CD4-positive, alpha-beta T cell treated with Interferon alpha-2 for 1 hour (primary cell): ENCODE measurements around the gene TTC27.
"Not testable (repeated sequence)": the region's sequence is repeated elsewhere in the genome, so short reads cannot be mapped to it uniquely, and the experiment has no call there.

Experiments used
- DNase-seq, 2 donors: peaks; one replicate each; pipeline ENCODE4 v3.0.0-alpha.2; 2020 to 2022

TTC27 gene

GRCh38 chr2:32720771-32721170 lies 92.9 kb downstream of the TTC27 start:
- no peak for DNase-seq

- no peak for DNase-seq
Observed at GRCh38 chr2:32721376-32721775, 93.5 kb downstream of the TTC27 start.

- DNase-seq, result no peak
Observed at GRCh38 chr2:32723467-32724079, 95.7 kb downstream of the TTC27 start.

DNA sequence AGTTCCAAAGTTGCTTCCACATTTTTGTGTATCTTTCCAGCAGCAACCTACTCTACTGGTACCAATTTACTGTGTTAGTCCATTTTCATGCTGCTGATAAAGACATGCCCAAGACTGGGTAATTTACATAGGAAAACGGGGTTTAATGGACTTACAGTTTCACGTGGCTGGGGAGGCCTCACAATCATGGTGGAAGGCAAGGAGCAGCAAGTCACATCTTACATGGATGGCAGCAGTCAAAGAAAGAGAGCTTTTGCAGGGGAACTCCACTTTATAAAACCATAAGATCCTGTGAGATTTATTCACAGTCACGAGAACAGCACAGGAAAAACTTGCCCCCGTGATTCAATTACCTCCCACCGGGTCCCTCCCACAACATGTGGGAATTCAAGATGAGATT lies 98.8 kb downstream of the TTC27 start:
- DNase-seq, result not testable (repeated sequence)

- no peak for DNase-seq
Observed at GRCh38 chr2:32727157-32727556, 99.3 kb downstream of the TTC27 start.

- DNase-seq, result not testable (repeated sequence)
Observed at GRCh38 chr2:32730958-32731357, 103.1 kb downstream of the TTC27 start.

DNA sequence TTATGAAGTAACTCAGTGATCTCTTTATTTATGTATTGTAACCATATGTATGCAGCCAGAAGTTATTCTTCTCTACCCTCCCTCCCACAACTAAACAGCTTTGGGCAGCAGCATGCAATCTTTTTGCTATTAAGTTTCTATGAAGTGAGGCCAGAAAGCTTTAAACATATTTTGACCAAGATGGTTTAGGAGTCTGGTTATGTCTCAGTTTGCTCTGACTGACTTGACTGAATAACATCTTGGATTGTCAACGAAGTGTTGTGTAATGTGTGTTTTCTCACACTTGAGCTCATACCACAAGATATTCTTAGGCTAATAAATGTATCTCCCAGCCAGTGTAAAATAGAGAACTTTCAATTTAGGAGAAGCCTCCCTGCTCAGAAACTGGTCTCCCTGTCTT lies 104.3 kb downstream of the TTC27 start:
- DNase-seq, result no peak

DNA sequence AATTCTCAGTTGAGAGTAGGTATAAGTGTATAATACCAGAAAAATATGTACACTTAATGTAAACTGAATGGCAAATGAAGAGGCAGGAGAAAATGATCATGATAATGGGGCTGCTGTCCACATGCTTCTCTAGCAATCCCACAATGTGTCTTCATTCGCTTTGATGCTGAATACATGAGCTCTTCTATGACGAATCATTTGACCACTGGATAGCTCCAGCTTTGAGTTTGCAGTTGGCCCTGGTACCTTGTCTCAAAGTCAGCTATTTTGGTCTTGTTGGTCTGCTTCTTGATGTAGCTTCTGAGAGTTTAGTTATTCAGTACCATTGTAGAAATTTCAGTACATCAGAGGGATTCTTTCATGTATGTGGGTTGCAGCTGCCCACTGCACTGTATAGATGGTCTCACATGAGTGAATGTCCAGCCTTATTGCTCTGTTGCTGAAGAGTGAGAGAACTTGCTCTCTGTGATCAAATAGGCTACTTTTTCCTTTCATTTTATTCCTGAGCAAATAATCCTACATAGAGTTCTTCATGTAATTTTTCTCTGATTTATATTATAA lies 105.1 kb downstream of the TTC27 start:
- DNase-seq, result no peak

DNA sequence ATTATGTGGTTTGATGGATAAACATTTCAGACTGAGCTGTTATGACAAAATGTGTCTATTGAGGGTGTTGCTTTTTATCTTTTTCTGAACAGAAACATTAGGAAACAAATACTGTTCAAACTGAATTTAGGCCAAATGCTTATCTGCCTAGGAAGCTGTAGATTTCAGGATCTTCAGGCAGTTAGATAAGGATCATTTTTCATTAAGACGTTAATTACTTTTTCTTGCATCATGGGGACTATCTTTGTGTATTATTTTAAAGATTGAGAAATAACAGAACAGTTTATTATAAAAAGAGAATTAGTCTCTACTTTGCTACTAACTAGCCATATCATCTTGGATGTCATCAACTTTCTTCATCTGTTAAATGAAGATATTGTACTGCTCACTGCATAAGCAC lies 107.5 kb downstream of the TTC27 start:
- no peak for DNase-seq

- no peak for DNase-seq
Observed at GRCh38 chr2:32738939-32739338, 111.1 kb downstream of the TTC27 start.

DNA sequence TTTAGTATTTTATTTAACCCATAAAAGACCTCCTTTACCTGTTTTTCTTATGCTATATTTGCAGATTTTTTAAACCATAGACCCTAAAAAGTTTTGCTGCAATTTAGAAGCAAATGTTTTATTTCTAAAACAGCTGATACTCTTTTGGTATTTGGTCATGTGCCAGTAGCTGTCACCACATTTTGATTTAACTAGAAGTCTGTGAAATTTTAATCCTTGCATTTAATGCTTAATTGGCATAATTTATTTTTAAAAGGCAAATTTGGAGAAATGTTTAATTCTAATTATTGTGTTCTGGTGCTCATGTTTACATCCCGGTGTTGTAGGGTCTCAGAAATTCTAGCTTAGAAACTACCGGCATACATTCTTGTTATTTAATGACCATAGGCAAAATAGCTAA lies 111.8 kb downstream of the TTC27 start:
- no peak for DNase-seq

DNA sequence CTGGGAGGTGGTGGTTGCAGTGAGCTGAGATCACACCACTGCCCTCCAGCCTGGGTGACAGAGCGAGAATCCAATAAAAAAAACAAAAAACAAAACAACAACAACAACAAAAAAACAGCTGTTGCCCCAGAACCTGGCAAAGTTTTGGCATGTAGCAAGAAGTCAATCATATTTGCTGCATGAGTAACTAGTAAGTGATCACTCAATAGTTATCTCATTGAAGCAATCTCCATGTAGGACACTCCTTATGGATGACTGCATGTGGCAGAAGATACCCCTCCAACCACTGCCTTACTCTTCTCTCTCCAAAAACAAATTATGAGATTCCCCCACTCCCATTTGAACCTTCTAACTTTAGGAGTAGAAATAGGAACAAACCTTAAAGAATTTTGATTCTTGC lies 113.7 kb downstream of the TTC27 start:
- no peak for DNase-seq

GRCh38 chr2:32742376-32742775 lies 114.5 kb downstream of the TTC27 start:
- no peak for DNase-seq

- no peak for DNase-seq
Observed at GRCh38 chr2:32743480-32744236, 115.8 kb downstream of the TTC27 start.

DNA sequence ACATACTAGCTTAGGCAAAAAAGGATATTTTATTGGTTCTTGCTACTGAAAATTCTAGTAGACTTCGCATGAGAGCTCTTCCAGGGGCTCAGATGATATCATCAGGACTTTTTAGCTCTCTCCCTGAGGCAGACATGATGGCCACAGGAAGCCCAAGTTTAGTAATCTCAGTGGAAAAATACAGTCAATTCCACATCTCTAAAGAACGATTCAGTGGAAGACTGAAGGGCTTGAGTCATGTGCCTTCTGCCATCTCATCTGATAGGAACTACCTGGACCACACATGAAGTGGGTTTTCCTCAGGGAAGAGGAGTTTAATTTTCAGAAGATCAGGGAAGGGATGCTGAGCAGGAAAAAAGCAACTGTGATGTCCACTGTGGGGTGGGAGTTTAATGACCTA lies 117.3 kb downstream of the TTC27 start:
- no peak for DNase-seq

- no peak for DNase-seq
Observed at GRCh38 chr2:32745675-32746074, 117.8 kb downstream of the TTC27 start.

- no peak for DNase-seq
Observed at GRCh38 chr2:32746669-32747068, 118.8 kb downstream of the TTC27 start.

DNA sequence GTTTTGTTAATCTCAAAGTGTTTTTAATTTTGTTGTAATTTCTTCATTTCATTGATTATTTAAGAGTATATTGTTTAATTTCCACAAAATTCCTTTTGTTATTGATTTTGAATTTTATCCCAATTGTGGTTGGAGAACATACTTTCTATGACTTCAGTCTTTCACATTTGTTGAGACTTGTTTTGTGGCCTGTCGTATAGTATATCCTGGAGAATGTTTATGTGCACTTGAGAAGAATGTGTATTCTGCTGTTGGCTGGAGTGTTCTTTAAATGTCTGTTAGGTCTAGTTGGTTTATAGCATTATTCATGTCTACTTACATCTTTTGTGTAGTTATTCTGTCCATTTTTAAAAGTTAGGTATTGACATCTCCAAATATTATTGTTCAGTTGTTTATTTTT lies 120.3 kb downstream of the TTC27 start:
- no peak for DNase-seq

DNA sequence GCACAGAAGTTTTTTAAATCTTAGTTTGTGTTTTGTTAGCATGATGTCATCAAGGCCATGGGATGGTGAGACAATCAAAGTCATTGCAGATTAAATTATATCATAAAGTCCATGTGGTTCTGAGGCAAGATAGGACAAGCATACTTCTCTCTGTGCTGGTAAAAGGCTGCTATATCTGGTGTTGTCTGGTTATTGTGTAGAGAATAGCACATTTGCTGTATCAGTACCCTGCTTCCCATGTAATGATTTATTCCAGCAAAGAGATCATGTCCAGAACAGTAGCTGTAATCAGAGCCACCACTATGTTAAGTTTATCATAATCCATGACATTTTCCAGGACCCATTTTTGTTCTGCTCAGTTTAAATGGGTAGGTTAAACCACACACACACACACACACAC lies 123.0 kb downstream of the TTC27 start:
- no peak for DNase-seq

- DNase-seq, result no peak
Observed at GRCh38 chr2:32752205-32752604, 124.4 kb downstream of the TTC27 start.

DNA sequence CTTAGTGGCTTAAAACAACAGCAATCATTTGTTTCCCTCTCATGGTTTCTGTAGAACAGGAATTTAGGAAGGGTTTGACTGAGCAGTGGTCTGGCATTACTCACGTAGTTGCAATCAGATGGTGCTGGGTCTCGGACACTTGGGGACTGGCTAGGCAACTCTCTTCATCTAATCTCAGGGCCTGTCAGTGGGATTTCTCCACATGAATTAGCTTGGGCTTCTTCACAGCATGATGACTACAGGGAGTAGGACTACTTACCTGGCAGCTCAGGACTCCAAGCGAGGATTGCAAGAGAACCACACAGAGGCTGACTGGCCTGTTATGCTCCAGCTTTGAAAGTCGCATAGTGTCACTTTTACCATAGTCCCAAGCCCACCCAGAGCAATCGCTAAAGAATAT lies 125.1 kb downstream of the TTC27 start:
- no peak for DNase-seq

GRCh38 chr2:32754676-32755075 lies 126.8 kb downstream of the TTC27 start:
- DNase-seq, result not testable (repeated sequence)

- no peak for DNase-seq
Observed at GRCh38 chr2:32755666-32756065, 127.8 kb downstream of the TTC27 start.

DNA sequence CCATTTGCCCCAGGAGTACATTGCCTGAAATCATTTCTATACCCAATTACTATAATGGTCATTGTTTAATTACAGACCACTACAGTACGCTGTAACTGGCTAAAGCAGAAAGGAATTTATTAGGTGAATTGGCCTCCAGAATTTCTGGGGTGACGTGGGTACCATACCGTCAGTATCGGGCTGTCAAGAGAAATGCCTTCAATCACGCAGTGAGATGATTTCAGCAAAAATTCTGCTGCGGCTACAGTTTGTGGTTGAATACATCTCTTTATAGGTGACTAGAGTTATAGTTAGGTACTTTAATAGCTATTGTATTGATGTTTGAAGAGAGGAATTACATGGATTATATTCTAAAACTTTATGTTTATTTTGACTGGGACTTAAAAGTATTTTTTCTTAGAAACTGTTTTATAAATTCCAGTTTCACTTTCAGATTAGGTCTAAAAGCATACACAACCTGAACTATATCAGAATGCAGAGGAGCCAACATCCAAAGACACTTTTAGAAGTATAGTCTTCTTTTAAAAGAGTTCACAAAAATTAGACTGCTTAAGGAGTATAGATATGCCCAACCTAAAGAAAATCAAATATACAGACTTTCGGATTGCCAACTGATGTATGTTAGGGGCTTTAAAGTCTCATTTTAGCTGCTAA lies 128.4 kb downstream of the TTC27 start:
- DNase-seq, result peak in 1 of 2 donors; percentile 30
